Liver (tissue), 9 donors: ENCODE results near the gene SLC9A6. TPM values are rescaled to one million over a fixed set of nuclear protein-coding genes. Genes with fewer than 3 reads are reported as not detected.
A peak's percentile ranks its signal among the peaks of the same experiment; 100 is the strongest.

Source experiments
- DNase-seq: peaks from one replicate; pipeline ENCODE4 v3.0.0-alpha.2; 2017; ENCODE audit warnings: low spot score
- H3K27ac ChIP-seq, 2 donors: one replicate each; pipeline ENCODE4 v1.7.0; 2013; ENCODE audit warnings: inconsistent platforms in 2 of 2, low read length in 2 of 2, control low read depth in 1 of 2, low read depth in 1 of 2, mild to moderate bottlenecking in 1 of 2
- H3K27me3 ChIP-seq, 4 donors: one replicate each; pipeline versions ENCODE4 v1.6.1 to v1.7.0; 2013; ENCODE audit warnings: low read length in 3 of 4, inconsistent platforms in 1 of 4, mild to moderate bottlenecking in 1 of 4, moderate library complexity in 1 of 4; ENCODE audit not compliant: control insufficient read depth in 4 of 4, insufficient read depth in 4 of 4
- H3K36me3 ChIP-seq, 4 donors: one replicate each; pipeline versions ENCODE4 v1.6.1 to v1.7.0; 2013; ENCODE audit warnings: low read length in 3 of 4, mild to moderate bottlenecking in 3 of 4, low read depth in 1 of 4, moderate library complexity in 1 of 4; ENCODE audit not compliant: control insufficient read depth in 4 of 4, insufficient read depth in 3 of 4
- H3K4me1 ChIP-seq, 4 donors: one replicate each; pipeline versions ENCODE4 v1.6.1 to v1.7.0; 2013; ENCODE audit warnings: low read length in 3 of 4, mild to moderate bottlenecking in 3 of 4, moderate library complexity in 1 of 4; ENCODE audit not compliant: control insufficient read depth in 4 of 4, insufficient read depth in 4 of 4
- H3K4me3 ChIP-seq, 3 donors: one replicate each; pipeline versions ENCODE4 v1.6.1 to v1.7.0; 2013; ENCODE audit warnings: low read length in 3 of 3, control low read depth in 1 of 3, low read depth in 1 of 3, mild to moderate bottlenecking in 1 of 3
- H3K9ac ChIP-seq, 2 donors: one replicate each; pipeline ENCODE4 v1.7.0; 2013; ENCODE audit warnings: low read length in 2 of 2, mild to moderate bottlenecking in 2 of 2, moderate library complexity in 2 of 2, control low read depth in 1 of 2, low read depth in 1 of 2
- H3K9me3 ChIP-seq, 4 donors: one replicate each; pipeline versions ENCODE4 v1.6.1 to v1.7.0; 2013; ENCODE audit warnings: low read length in 3 of 4; ENCODE audit not compliant: control insufficient read depth in 4 of 4
- EGR1 ChIP-seq, 2 donors: IDR thresholded peaks; 2 replicates each; pipeline ENCODE4 v1.6.1; 2016 to 2018; ENCODE audit warnings: antibody characterized with exemption in 2 of 2, low read depth in 2 of 2
- FOXA1 ChIP-seq: IDR thresholded peaks from 2 replicates; pipeline ENCODE4 v1.6.1; 2016; ENCODE audit warnings: antibody characterized with exemption
- FOXA2 ChIP-seq: IDR thresholded peaks from 2 replicates; pipeline ENCODE4 v1.6.1; 2016; ENCODE audit warnings: antibody characterized with exemption
- GABPA ChIP-seq, 2 donors: IDR thresholded peaks in 1 of 2; conservative IDR thresholded peaks in 1 of 2; 2 replicates each; pipeline ENCODE4 v1.6.1; 2016; ENCODE audit warnings: antibody characterized with exemption in 2 of 2, mild to moderate bottlenecking in 1 of 2, moderate library complexity in 1 of 2
- HNF4A ChIP-seq, 2 donors: conservative IDR thresholded peaks; 2 replicates each; pipeline ENCODE4 v1.6.1; 2016; ENCODE audit warnings: antibody characterized with exemption in 2 of 2, mild to moderate bottlenecking in 2 of 2
- HNF4G ChIP-seq: IDR thresholded peaks from 2 replicates; pipeline ENCODE4 v1.6.1; 2016; ENCODE audit warnings: antibody characterized with exemption
- JUND ChIP-seq, 2 donors: IDR thresholded peaks; 2 replicates each; pipeline ENCODE4 v1.6.1; 2016; ENCODE audit warnings: antibody characterized with exemption in 2 of 2
- NR2F2 ChIP-seq: IDR thresholded peaks from 2 replicates; pipeline ENCODE4 v1.6.1; 2016; ENCODE audit warnings: antibody characterized with exemption
- RAD21 ChIP-seq, 2 donors: IDR thresholded peaks; 2 replicates each; pipeline ENCODE4 v1.6.1; 2016; ENCODE audit warnings: antibody characterized with exemption in 2 of 2, mild to moderate bottlenecking in 2 of 2
- SP1 ChIP-seq: IDR thresholded peaks from 2 replicates; pipeline ENCODE4 v1.6.1; 2018; ENCODE audit warnings: antibody characterized with exemption, mild to moderate bottlenecking
- YY1 ChIP-seq: IDR thresholded peaks from 2 replicates; pipeline ENCODE4 v1.6.1; 2016; ENCODE audit warnings: antibody characterized with exemption, mild to moderate bottlenecking
- WGBS: extraction: QIAGEN DNeasy Blood & Tissue Kit; methylation state at CpG from one replicate; pipeline ENCODE4 v1.1.7; 2013; 5-methylcytosine and 5-hydroxymethylcytosine counted together
- polyA plus RNA-seq, 2 donors: library from polyadenylated mRNA; stranded (reverse) in 1 of 2; unstranded in 1 of 2; fragments of 200-250 nt in 1 of 2; fragments of >200 nt in 1 of 2; fragmentation: Nextera tagmentation in 1 of 2; extraction: Ambion mirVana in 1 of 2; gene quantifications; one replicate each; pipeline versions ENCODE4 v1.2.1 to v1.2.3, GENCODE V29; 2013 to 2015
- total RNA-seq, 2 donors: library from RNA; depleted of rRNA; stranded (reverse); fragments of >200 nt; gene quantifications; one replicate each; pipeline ENCODE4 v1.2.3, GENCODE V29; 2014
- TF ChIP-seq, protein P1 (sequence below): fragments of 150-350 bp; IDR thresholded peaks from 2 replicates; pipeline ENCODE4 v1.5.1; 2017; ENCODE audit warnings: improper control_type of control experiment, low read depth, low read length; ENCODE audit not compliant: missing input control
- TF ChIP-seq, protein P2 (sequence below): IDR thresholded peaks from 2 replicates; pipeline ENCODE4 v1.6.1; 2016; ENCODE audit warnings: antibody characterized with exemption
- TF ChIP-seq, protein P3 (sequence below): IDR thresholded peaks from 2 replicates; pipeline ENCODE4 v1.6.1; 2016; ENCODE audit warnings: antibody characterized with exemption
- TF ChIP-seq, protein P4 (sequence below): IDR thresholded peaks from 2 replicates; pipeline ENCODE4 v1.6.1; 2016; ENCODE audit warnings: antibody characterized with exemption, mild to moderate bottlenecking
- donor health status: healthy.
- donor health status: healthy.
- donor health status: healthy.
- donor health status: healthy.
- donor health status: healthy.

The SLC9A6 gene
- total and polyA plus RNA-seq, 4 donors = 2.1 to 8.8 (median 5.6) TPM

DNA sequence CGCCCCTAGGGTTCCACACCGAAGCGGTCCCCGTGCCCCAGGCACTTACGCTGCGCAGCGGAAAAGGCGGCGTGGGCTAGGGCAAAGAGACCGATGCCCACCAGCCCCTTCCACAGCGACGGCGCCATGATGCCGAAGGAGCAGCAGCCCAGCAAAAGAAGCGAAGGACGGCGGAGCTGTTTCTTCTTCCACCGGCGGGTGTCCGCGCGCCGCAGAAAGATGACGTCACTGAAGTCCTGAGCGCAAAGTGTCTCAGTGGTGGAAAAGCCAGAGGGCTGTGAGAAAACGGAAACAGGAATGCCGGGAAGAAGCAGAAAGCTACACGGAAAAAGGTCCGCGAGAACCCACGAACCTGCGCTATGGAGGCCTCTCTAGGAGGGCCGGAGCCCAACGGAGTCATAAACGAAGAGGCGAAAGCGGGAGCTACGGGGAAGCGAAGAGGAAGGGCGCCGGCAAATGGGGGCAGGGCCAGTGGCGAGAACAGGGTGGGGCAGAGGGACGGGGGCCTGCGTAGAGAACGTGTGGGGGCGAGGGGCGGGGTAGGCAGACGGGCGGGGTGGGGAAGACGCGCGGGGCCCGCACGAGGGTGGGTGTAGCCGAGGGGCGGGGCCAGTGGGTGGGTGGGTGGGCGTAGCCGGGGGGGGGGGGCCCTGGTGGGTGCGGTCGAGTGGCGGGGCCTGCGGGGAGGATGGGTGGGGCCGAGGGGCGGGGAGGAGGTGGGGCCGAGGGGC, 11.5 kb upstream of the SLC9A6 start, which contains the start of gene MMGT1 (continued):
- peak in 1 of 2 donors; percentile 67 for TF ChIP-seq GABPA (IDR thresholded peaks at IDR 0.05 in 1 of 2, conservative IDR thresholded peaks at IDR 0.05 in 1 of 2)
- no peak for TF ChIP-seq FOXA2
- TF ChIP-seq, protein P1, sequence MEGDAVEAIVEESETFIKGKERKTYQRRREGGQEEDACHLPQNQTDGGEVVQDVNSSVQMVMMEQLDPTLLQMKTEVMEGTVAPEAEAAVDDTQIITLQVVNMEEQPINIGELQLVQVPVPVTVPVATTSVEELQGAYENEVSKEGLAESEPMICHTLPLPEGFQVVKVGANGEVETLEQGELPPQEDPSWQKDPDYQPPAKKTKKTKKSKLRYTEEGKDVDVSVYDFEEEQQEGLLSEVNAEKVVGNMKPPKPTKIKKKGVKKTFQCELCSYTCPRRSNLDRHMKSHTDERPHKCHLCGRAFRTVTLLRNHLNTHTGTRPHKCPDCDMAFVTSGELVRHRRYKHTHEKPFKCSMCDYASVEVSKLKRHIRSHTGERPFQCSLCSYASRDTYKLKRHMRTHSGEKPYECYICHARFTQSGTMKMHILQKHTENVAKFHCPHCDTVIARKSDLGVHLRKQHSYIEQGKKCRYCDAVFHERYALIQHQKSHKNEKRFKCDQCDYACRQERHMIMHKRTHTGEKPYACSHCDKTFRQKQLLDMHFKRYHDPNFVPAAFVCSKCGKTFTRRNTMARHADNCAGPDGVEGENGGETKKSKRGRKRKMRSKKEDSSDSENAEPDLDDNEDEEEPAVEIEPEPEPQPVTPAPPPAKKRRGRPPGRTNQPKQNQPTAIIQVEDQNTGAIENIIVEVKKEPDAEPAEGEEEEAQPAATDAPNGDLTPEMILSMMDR = no peak
- TF ChIP-seq YY1 = peak; percentile 42
- peak in 1 of 2 donors; percentile 7 for TF ChIP-seq RAD21 (IDR thresholded peaks at IDR 0.05)
- TF ChIP-seq JUND (IDR thresholded peaks at IDR 0.05) = peak in 1 of 2 donors; percentile 35

DNA sequence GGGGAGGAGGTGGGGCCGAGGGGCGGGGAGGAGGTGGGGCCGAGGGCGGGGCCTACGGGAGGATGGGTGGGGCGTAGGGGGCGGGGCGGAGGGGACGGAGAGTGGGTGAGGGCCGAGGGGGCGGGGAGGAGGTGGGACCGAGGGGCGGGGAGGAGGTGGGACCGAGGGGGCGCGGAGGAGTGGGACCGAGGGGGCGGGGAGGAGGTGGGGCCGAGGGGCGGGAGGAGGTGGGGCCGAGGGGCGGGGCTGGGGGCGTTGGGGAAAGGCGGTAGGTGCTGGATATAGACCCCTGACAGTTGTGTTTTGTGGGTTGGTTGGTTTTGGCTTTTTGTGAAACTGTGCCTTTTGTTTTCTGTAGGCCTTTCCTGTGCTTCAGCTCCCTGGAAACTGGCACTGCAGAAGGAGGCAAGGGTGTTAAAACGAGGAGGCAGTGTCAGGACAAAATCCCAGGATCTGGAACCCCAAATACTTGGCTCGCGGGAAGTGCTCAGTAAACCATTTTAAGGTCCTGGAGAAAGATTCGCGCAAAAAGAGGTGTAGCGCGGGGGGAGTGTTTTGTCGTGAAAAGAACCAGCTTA, 10.9 kb upstream of the SLC9A6 start:
- WGBS = 7% methylated on average over 19 of the region's 32 CpGs
- H3K27ac ChIP-seq = no peak overlapping the region

DNA sequence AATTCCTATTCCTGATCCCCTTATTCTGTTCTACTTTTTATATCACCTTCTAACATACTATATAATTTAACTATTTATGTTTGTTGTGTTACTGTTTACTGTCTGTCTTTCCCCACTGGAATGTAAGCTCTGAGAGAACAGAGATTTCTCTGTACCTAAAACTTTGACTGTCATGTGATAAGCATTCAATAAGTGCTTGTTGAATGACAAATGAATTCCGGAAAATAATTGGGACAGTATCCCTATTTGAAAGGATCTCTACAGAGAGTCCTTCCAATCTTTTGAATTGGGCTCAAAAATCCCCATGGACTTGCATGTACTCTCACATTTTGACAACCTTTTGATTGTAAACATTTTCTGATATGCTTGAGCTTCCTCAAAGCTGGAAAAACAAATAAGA, 9.8 kb upstream of the SLC9A6 start:
- Histone ChIP-seq H3K36me3 (no peaks in the 10 kb centered on the region), H3K27ac (no peak overlapping the region), H3K27me3 (no peaks in the 10 kb centered on the region), H3K9ac (no peak overlapping the region), H3K4me1 (peaks cover 0 to 13% (median 11%) of the 10 kb centered on the region in 4 donors), H3K9me3 (no peaks in the 10 kb centered on the region), H3K4me3 (no peak overlapping the region)
- no peak for DNase-seq
- WGBS = 100% methylated on average over 1 of the region's 1 CpG
- TF ChIP-seq, protein P1 = no peak
- TF ChIP-seq NR2F2 (no peak), FOXA2 (no peak), GABPA (IDR thresholded peaks at IDR 0.05 in 1 of 2, conservative IDR thresholded peaks at IDR 0.05 in 1 of 2) (no peak), HNF4G (no peak), YY1 (no peak), EGR1 (IDR thresholded peaks at IDR 0.05; ENCODE audit: low read depth in 2 of 2) (no peak), HNF4A (conservative IDR thresholded peaks at IDR 0.05) (no peak), SP1 (no peak)
- TF ChIP-seq, protein P2, sequence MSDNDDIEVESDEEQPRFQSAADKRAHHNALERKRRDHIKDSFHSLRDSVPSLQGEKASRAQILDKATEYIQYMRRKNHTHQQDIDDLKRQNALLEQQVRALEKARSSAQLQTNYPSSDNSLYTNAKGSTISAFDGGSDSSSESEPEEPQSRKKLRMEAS = no peak
- TF ChIP-seq, protein P3, sequence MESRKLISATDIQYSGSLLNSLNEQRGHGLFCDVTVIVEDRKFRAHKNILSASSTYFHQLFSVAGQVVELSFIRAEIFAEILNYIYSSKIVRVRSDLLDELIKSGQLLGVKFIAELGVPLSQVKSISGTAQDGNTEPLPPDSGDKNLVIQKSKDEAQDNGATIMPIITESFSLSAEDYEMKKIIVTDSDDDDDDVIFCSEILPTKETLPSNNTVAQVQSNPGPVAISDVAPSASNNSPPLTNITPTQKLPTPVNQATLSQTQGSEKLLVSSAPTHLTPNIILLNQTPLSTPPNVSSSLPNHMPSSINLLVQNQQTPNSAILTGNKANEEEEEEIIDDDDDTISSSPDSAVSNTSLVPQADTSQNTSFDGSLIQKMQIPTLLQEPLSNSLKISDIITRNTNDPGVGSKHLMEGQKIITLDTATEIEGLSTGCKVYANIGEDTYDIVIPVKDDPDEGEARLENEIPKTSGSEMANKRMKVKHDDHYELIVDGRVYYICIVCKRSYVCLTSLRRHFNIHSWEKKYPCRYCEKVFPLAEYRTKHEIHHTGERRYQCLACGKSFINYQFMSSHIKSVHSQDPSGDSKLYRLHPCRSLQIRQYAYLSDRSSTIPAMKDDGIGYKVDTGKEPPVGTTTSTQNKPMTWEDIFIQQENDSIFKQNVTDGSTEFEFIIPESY = no peak

More for the DNA sequence above, 10.9 kb upstream of the SLC9A6 start:
- Histone ChIP-seq H3K4me3 (peak overlapping the region in 2 of 3 donors; percentile 43 to 44), H3K27me3 (no peaks in the 10 kb centered on the region), H3K9ac (no peak overlapping the region), H3K9me3 (no peaks in the 10 kb centered on the region), H3K4me1 (peaks cover 0 to 13% (median 11%) of the 10 kb centered on the region in 4 donors), H3K36me3 (no peaks in the 10 kb centered on the region)
- no peak for DNase-seq
- no peak for TF ChIP-seq YY1
- no peak for TF ChIP-seq EGR1 (IDR thresholded peaks at IDR 0.05; ENCODE audit: low read depth in 2 of 2)
- TF ChIP-seq JUND (IDR thresholded peaks at IDR 0.05) = no peak
- TF ChIP-seq HNF4G = no peak
- no peak for TF ChIP-seq HNF4A (conservative IDR thresholded peaks at IDR 0.05)
- TF ChIP-seq, protein P2 = no peak
- no peak for TF ChIP-seq FOXA1
- no peak for TF ChIP-seq NR2F2
- no peak for TF ChIP-seq FOXA2
- TF ChIP-seq, protein P4, sequence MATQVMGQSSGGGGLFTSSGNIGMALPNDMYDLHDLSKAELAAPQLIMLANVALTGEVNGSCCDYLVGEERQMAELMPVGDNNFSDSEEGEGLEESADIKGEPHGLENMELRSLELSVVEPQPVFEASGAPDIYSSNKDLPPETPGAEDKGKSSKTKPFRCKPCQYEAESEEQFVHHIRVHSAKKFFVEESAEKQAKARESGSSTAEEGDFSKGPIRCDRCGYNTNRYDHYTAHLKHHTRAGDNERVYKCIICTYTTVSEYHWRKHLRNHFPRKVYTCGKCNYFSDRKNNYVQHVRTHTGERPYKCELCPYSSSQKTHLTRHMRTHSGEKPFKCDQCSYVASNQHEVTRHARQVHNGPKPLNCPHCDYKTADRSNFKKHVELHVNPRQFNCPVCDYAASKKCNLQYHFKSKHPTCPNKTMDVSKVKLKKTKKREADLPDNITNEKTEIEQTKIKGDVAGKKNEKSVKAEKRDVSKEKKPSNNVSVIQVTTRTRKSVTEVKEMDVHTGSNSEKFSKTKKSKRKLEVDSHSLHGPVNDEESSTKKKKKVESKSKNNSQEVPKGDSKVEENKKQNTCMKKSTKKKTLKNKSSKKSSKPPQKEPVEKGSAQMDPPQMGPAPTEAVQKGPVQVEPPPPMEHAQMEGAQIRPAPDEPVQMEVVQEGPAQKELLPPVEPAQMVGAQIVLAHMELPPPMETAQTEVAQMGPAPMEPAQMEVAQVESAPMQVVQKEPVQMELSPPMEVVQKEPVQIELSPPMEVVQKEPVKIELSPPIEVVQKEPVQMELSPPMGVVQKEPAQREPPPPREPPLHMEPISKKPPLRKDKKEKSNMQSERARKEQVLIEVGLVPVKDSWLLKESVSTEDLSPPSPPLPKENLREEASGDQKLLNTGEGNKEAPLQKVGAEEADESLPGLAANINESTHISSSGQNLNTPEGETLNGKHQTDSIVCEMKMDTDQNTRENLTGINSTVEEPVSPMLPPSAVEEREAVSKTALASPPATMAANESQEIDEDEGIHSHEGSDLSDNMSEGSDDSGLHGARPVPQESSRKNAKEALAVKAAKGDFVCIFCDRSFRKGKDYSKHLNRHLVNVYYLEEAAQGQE = no peak
